NCI-H2029 treated with DMSO at 0.1 percent for 48 hours (cell line): ENCODE data around the gene DCHS2.
"Not testable (repeated sequence)": the region's sequence is repeated elsewhere in the genome, so short reads cannot be mapped to it uniquely, and the experiment has no call there.

Experiments
- DNase-seq: peaks from one replicate; lab custom pipeline; 2025; lab: John Stamatoyannopoulos, UW

The DCHS2 gene

DNA sequence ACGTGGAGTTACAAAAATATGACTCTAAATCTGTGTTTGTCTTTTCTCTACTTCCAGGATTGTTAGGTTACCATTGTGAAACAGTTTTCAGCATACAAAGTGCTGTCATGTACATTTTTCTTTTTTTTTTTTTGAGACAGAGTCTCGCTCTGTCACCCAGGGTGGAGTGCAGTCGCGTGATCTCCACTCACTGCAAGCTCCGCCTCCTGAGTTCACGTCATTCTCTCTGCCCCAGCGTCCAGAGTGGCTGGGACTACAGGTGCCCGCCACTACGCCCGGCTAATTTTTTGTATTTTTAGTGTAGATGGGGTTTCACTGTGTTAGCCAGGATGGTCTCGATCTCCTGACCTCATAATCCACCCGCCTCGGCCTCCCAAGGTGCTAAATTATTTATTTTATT is 274.2 kb downstream of the DCHS2 start:
- DNase-seq: not testable (repeated sequence)

DNA sequence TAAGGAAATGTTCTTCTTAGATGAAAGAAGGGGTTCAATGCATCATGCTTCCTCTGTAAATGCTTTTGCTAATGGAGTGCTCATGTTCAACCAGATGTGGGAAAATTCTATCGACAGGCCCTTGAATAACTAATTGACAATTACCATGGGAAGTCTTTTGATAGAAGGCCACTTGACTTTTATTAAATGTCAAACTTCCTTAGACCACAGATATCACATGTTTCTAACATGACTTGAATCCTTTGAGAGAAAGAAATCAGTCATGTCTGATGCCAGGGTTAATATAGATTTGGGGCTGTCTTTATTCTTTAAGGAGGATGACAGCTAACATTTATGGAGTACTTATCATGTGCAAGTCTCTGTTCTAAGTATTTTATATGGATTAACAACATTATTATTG is 280.1 kb downstream of the DCHS2 start:
- no peak for DNase-seq

DNA sequence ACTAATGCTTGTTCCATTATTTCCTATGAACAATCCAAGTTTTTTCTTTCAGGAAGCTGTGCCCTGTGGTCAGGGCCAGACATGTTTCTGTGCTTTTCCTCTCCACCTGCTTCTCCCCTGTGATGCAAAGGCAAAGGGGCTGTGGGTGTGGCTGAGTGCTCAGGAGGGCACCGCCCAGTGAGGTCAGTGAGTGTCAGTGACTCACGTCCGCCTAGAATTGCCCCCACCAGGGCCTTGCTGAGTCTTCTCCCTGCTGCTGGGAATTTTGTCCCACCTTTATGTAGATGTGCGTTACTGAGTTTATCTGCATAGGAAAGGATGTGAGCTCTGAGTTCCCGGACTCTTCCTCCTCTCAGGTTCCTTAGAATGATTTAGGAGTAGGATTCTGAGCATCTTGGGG is 283.2 kb downstream of the DCHS2 start:
- no peak for DNase-seq

DNA sequence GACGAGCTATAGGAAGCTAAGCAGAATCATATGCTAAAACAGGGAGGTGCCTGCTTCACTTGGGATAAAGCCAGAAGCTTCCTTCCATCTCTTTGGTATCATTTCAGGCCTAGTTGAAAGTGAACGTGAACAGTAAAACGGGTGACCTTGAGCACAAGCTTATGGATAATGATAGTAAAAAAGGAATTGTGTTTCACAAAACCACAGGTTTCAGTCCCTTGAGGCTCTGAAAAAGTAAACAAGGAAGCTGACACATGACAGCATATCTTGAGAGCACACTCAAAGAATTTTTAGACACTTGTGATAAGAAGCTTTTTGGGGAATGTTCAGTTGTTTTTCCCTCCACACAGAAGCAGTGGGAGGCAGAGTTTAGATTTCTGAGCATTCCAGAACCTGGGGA is 286.1 kb downstream of the DCHS2 start:
- no peak for DNase-seq

DNA sequence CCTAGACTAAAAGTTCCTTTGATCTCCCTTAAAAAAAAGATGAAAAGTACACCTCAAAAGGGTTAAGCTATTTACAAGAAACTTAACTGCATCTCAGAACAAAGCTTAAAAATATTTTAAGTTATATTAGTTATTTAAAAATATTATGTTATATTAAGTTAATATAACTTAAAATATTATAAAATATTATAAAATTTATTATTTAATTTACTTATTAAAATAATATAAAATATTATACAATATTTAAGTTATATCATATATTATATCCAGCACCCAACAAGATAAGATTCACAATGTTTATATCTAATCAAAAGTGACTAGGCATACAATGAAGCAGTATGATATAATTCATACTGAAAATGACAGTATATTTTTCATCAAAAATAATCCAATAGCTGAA is 296.9 kb downstream of the DCHS2 start:
- DNase-seq: no peak

DNA sequence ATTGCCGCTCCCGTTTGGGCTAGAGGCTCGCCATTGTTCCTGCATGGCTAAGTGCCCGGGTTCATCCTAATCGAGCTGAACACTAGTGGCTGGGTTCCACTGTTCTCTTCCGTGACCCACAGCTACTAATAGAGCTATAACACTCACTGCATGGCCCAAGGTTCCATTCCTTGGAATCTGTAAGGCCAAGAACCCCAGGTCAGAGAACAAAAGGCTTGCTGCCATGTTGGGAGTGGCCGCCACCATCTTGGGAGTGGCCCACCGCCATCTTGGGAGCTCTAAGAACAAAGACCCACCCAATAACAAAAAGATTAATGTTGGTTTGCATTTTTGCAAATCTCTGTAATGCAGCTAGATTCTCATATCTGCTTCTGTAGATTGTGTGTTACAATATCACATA is 299.0 kb downstream of the DCHS2 start:
- no peak for DNase-seq

DNA sequence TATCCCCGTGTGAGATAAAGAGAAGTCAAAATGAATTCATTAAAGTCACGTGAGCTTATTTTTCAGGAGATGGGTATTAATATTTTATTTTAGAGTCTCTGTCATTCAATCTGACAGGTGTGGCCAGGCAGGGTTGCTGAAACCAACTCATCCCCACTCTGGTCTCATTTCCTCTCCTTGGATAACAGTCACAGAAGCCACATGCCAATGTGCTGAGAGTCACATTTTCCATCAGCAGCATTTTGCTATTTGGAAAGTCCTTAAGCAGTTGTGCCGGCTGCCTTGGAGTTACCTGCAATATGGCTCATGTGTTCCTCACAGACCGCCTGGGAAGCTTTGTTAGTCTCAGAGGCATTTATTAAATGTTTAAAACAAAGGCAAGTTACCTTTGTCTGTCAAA is 302.3 kb downstream of the DCHS2 start:
- no peak for DNase-seq

DNA sequence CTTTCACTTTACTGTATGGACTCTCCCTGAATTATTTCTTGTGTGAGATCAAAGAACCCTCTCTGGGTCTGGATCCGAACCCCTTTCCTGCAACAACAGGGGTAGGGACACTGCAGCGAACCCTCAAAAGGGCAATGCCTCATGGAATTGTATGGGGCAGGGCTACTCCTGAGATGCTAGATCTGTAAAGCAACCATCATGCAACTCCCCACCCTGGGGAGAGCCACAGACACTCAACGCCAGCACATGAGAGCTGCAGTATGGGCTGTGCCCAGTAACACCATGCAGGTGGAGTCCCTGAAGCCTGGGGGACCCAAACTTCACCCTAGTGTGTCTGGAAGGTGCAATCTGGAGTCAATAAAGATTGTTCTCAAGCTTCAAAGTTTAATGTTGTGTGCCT is 304.7 kb downstream of the DCHS2 start:
- no peak for DNase-seq

DNA sequence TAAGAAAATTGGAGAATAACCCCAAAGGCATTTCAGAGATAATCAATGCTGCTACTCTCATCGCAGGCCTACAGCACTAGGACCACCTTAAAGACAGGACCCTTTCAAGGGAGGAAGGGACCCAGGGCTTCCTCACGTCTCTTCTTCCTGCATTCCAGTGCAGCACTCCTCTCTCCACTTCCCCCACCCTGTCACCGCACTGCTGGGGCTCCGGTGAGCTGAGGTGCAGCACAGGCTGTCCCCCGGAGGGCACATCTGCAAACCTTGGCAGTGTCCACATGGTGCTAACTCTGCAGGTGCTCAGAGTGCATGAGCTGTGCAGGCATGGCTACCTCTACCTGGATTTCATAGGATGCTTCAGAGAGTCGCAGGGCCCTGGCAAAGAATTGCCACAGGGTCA is 305.6 kb downstream of the DCHS2 start:
- DNase-seq: no peak

DNA sequence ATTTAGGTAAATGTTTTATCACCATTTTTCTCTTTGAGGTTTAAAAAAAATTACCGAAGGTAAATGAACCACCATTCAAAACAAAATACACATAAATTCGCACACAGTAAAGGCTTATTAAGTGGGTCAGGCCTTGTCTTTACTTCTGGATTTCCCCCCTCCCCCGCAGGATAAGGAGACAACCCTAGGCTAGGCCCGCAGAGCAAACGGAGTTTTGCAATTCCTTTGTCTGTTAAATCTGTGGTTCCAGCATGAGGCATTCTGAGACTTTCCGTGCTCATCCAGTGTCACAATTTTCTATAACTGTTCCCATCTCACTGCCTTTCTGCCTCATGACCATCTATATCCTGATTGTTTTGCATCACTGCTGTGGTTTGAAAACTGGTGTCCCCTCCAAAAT is 307.4 kb downstream of the DCHS2 start:
- DNase-seq: no peak

DNA sequence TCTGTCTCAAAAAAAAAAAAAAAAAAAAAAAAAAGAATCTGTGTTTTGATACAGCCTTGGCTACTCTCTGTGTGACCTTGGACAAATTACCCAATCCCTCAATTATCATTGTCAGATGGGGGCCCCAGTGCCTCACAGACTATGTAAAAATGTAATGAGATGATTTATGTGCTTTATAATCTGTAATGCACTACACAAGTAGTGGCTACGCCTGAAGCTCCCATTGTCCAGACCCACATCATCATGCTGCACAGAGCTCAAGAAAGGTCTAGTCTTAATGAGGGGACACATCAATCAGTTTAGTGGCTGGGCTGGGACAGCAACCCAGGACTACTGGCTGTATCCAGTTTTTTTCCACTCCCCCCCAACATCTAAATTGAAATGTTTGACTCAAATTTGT is 308.3 kb downstream of the DCHS2 start:
- DNase-seq: no peak
